Gastroesophageal sphincter (tissue), 3 donors: ENCODE data around the gene LPIN1.

Source experiments
- CTCF ChIP-seq, 4 experiments: fragments of 200-600 bp in 2 of 4; fragments of 450-650 bp in 2 of 4; sonication (generic) in 1 of 4; IDR thresholded peaks; one replicate each; pipeline ENCODE4 v1.5.1; 2017 to 2019; ENCODE audit warnings: antibody characterized with exemption in 4 of 4, mild to moderate bottlenecking in 2 of 4, moderate library complexity in 2 of 4
- POLR2AphosphoS5 ChIP-seq: sonication (generic); formaldehyde crosslinking; IDR thresholded peaks from one replicate; pipeline ENCODE4 v1.6.1; 2017; ENCODE audit warnings: antibody characterized with exemption

- no peak for TF ChIP-seq CTCF (IDR thresholded peaks at IDR 0.05)
- TF ChIP-seq POLR2AphosphoS5: no peak
Measured at GRCh38 chr2:11790228-11790627, 43.8 kb downstream of the LPIN1 start.
